NCI-H2171 treated with DMSO at 0.1 percent for 48 hours (cell line): ENCODE measurements around the gene ADGRA1.
"Not testable (repeated sequence)": the region's sequence is repeated elsewhere in the genome, so short reads cannot be mapped to it uniquely, and the experiment has no call there.

Experiments
- DNase-seq: peaks from one replicate; lab custom pipeline; 2025; lab: John Stamatoyannopoulos, UW

ADGRA1 gene

DNA sequence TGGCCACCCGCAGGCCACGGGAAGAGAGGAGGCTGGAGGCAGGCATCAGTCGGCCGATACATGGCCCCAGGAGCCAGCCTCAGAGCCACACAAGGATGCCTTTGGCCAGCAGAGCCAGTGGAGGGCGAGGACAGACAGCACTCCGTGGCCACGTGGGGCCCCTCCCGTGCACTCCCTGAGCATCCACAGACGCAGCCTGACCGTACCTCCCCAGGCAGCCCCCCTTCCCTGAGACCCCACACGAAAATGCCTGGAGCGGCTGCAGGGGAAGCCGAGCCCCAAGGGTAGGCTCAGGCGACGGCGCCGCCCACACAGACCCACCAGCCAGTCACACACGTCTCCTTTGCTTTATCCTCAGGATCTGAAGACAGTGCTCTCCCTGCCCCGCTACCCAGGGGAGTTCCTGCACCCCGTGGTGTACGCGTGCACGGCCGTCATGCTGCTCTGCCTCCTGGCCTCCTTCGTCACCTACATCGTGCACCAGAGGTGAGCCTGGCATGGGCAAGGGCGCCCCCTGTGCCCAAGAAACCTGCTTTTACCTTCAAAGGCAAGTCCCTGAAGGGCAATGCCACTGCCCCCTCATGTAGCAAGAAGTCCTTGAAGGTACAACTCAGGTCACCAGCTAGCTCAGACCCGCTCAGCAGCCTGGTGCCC is 9.0 kb downstream of the ADGRA1 start:
- DNase-seq: no peak

DNA sequence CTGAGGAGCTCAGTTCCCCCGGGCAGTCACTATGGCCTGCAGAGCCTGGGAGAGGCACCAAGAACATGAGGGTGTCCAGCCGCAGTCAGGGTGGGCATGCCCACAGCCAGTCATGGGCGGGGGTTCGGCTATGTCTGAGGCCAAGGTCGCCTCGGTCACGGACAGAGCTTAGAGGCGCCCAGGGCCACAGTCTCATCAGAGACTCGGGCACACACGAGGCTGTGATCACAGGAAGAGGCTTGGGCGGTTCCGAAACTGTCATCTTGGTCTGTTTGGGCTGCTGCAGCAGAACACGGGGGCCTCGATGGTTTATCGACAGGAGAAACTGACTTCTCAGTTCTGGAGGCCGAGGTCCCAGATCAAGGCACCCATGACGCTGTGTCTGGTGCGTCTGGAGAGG is 9.7 kb downstream of the ADGRA1 start:
- no peak for DNase-seq

DNA sequence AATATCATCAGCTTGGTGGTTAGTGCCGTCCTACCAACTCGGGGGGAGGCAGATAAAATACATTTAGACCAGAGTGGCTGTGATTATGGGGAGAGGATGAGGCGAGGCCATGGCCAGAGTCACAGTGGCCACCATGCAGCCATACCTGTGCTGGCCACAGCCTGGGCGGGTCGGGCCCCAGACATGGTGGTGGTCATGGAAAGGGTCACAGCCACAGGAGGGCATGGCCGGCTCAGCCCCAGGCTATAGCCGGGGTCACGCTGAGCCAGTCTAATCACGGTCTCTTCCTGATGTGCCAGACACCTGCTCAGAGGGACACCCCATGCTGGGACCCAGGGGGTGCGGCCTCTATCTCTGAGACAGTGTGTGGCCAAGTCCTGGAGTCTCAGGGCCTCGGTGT is 10.2 kb downstream of the ADGRA1 start:
- no peak for DNase-seq

DNA sequence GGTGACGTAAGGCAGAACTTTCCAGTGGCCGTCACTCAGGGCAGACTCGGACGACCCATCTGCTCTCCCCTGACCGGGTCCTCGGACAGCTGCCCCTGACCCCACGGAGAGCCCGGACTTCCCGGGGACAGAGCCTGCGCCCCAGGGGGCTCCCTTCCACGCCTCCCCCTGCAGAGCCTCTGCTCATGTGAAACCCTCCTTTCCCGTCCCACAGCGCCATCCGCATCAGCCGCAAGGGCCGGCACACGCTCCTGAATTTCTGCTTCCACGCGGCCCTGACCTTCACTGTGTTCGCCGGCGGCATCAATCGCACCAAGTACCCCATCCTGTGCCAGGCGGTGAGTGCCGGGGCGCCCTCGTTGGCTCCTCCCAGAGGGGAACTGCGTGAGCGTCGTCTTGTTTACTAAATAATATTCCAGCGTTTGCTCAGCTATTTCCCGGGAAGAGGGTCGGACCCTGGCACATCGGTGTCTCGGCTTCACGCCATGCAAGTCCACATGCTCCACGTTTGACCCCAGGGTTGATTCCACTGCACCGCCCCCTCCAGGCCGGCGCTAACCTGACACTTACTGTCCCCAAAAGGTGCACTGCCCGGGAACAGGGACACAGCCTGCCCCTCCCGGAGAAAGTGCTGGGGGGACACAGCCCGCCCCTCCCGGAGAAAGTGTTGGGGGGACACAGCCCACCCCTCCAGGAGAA is 10.9 kb downstream of the ADGRA1 start:
- no peak for DNase-seq

DNA sequence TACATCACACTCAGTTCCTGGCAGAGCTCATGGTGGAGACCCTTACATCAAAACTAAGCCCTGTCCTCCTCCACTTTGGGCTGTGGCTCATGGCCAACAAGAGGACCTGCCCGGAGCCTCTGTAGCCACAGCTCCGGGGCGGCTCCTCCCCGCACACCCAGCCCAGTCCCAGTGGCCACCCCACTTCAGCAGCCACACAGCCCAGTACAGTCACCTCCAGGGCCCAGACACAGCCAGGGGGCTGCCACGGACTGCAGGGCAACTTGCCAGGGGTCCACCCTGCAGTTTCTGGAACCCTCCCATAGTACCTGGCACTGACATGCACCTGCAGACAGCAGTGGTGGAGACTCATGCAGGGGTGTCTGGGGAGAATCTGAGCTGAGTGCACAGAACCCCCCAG is 11.8 kb downstream of the ADGRA1 start:
- no peak for DNase-seq

DNA sequence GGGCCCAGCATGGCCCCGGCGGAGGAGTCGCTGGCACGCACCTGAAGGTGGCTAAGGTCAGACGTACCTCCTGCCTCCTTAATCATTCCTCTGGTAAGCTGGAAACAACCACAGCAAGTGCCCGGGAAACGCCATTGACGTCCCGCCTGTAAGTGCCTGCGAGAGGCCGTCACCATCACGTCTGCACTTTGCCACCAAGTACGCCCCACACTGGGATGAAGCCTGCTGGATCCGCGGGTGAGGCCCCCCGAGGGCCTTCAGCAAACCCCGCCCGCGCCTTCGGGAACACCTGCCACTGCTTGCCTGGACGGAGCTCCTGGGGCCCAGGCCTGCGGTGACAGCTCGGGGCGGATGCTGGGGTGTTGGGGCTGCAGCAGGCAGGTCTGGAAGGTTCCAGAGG is 12.5 kb downstream of the ADGRA1 start:
- DNase-seq: no peak

DNA sequence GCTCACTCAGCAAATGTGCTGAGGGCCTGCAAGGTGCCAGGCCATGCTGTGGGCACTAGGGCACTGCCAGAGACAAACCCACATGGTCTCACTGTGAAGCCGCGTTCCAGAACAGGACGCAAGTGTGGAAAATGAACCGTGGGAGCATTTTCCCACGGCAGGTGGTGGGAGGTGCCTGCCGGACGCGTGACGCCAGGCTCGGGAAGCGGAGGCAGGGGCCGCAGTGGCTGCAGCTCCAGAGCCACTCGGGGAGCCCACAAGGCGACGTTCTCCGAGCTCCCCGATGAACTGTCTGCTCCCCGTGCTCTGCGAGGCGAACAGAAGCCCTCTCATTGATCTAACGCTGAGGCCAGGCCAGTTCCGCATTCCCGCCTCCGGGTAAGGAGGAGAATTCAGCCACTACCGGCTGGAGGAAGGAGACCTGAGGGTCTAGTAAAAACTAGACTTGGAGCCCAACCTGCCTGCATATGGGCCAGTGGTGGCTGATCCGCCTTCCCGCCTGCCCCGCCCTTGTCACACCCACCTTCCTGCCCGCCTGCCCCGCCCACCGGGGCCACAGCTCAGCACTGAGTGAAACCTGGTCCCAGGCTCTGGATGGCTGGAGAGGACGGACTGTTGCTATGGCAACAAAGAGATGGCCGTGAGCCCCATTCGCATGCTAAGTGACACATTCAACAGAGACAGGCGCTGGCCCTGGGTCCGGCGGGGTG is 13.1 kb downstream of the ADGRA1 start:
- DNase-seq: no peak

DNA sequence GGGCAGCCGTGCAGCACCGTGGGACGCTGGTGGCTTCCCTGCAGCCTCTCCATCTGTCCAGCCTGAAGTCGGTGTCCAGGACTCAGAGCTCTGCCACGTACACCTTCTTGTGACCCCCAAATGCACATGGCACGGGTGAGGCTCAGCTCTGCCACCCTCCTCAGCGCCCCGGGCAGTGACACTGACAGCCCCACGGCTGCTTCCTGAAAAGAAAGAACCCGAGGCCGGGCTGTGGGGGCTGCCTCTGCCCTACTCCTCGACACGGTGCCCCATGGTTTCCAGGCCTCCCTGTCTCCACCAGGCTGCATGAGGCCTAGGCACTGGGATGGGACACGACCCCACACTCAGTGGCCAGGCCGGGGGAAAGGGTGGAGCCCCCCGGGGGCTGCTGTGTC is 13.7 kb downstream of the ADGRA1 start:
- DNase-seq: no peak

DNA sequence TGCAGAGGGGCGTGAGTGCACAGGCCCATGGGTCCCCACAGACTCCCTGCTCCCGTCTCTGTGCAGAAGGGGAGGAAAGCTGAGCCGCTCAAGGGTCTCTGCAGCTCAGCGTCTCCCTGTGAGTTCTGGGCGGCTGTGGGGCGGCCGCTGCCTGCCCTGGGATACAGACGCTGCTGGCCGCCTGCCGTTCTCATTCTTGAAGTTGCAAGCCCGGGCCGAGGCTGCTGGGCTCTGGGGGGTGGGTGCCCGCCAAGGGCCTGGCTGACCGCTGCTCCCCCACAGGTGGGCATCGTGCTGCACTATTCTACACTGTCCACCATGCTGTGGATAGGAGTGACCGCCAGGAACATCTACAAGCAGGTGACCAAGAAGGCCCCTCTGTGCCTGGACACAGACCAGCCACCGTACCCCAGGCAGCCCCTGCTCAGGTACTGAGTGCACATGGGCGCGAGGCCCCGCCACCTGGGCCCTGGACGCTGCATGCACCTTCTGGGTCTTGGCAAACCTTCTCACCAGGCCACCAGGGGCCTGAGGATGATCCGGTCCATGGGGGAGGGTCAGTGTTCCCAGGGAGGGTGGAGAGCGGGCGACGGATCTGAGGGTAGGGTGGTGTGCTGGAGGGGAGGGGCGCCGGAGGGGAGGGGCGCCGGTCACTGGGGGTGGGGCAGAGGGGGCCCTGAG is 14.8 kb downstream of the ADGRA1 start:
- DNase-seq: no peak

DNA sequence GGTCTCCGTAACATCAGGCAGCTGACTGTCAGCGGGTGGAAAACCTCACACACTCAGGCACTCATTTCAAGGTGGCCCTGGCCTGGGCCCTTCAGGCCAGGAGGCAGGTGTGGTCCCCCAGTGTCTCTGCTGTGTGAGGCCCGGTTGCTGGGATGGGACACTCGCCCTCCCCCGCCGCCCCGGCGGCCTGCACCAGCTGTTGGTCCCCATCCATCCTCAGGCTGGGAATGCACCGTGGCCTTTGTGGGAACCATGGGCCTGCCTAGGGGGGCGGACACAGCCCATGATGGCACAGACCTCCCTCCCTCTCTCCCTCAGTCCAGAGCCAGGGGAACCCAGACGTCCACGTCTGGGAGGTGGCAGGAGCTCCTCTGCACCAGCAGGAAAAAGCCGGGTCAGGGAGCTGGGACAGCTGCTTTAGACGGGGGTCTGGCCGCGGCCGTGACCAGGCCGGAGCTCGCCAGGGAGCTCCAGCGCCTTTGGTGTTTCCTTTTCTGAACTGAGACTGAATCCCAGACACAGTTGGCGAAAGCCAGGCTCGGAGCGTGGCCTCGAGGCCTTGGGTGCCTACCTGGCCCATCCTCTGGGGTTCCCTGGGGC is 15.7 kb downstream of the ADGRA1 start:
- DNase-seq: no peak

DNA sequence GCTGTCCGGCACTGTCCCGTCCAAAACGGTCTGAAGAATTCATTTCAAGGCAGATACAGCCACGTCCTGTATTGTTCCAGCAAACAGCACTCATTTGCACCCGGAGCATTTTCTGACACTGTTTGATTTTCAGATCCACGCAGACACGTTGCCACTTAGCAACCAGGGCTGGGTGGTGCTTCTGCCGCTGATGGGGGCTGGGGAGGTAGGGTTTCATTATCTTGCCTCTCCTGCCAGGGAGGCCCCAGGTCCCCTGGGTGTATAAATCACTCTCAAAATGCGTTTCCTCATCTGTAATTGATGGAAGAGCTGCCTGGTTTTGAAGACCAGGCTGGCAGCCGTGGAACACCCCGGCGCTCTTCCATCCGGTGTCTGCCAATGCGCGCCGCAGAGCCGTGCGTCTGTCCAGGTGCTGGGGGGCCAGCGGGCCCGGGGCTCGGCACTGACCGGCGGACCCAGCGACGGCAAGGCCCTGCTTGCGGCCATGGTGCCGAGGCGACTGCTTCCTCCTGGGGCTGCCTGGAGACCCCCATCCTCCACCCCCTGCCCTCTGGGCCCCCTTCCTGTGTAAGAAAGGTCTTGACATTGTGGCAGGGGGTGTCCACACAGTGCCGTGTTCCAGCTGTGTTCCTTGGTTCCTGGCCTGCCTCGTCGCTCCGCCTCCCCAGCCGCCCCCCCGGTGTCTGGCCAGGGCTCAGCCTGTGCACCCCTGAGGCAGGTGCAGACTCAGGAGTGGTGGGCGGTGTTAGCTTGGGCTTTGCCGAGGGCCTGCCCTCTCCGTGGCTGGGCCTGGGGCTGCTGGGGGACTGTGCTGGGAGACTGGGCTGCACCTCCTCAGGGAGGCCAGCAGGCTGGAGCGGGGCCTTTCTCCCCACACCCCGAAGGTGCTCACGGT is 16.6 kb downstream of the ADGRA1 start:
- peak; percentile 69 for DNase-seq

DNA sequence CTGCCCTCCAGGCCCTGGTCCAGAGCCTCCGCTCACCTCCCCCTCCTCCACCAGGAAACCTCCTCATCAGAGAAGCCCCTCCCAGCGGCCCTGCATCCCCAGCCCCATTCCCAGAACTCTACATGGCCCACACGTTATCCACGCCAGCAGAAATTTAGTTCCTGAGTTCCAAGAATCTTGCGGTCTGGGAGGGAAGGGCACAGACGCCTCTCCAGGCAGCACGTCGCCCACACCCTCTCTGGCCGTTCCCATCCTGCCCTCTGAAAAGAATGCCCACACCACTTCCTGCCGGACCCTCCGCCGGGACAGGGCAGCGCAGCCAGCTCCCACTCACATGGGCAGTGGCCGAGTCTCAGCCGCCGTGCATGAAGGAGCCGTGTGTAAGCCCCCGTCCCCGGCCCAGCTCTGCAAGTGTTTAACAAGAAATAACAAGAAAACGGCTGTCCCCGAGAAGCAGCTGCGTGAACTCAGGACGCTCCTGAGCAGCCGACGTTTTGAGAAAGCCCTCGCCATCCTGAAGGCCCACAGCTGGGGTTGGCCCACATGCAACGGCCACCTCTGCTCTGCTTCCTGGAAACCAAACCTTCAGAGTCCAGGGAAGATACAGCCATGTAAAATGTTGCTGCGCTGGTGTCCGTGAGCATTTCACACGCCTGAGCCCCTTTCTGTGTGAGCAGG is 17.4 kb downstream of the ADGRA1 start:
- no peak for DNase-seq

DNA sequence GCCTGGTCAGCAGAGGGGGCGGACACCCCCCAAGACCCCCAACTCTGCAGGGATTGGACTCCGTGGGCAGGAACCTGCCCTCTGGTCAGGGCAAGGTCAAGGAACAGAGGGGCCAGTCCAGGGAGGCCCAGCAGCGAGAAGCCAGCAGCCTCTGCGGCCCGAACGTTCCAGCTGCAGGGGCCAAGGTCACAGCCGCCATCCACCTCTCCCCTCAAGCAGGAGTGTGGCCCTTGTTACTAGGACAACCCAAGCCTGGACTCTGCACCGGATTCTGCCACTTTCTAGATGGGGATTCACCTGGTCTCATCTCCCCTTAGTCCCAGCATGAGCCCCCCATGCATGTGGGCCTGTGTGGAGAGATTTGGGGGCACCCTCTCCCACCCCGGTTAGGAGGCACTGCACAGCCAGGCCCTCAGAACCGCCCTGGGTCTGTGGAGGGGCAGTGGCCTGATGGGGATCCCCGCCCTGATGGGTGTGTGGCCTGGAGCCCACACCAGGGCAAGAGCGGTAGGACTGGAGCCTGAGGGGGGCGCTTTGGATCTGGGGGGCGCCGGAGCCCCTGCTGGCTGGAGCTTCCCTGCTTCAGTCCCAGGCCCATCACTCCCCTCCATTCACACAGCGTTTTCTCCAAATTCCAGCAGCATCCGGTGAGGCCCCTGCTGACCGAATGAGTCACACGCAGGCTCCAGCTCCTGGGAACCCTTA is 18.1 kb downstream of the ADGRA1 start:
- DNase-seq: no peak

DNA sequence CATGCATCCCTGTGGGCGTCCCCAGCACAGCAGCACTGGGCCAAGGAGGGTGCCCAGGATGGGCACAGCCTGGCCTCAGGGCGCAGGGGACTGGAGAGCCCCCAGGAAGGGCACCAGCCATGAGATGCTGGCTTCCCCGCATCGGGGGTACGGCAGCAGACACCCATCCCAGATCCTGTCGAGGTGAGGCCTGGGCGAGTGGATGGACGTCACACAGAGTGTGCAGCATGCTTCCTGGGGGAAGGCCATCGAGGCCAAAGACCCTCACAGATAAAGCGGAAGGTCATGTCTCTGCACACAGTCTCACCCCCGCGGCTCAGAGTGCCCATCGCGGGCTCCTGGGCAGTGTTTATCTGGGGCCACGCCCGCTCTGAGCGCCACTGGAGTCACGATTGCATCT is 18.8 kb downstream of the ADGRA1 start:
- no peak for DNase-seq

DNA sequence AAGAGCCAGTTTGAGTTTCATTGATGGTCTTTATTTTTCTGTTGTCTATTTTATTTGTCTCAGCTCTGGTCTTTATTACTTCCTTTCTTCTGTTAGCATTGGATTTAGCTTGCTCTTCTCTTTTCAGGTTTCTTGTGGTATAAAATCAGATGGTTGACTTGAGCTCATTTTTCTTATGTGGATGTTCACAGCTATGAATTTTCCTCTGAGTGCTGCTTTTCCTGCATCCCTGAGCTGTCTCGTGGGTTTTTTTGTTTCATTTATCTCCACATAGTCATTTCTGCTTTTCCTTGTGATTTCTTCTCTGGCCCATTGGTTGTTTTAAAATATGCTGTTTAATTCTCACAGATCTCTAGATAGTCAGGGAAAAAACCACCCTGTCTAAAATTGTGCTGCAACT is 19.7 kb downstream of the ADGRA1 start:
- DNase-seq: no peak

DNA sequence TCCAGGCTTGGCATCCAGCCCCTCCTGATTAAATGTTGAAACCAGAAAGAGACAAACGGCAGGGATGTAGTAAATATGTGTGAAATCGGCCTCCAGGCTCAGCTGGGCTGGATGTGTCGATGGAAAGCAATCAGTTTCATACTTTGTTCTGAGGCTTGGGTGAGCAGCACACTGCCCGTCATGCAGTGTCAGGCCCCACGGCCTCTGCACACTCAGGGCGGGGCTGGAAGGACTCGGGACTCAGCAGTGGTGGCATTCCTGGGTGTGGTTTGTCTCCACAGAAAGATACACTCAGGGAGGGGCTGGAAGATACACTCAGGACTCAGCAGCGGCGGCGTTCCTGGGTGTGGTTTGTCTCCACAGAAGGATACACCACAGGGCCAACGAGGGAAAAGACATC is 22.0 kb downstream of the ADGRA1 start:
- no peak for DNase-seq

DNA sequence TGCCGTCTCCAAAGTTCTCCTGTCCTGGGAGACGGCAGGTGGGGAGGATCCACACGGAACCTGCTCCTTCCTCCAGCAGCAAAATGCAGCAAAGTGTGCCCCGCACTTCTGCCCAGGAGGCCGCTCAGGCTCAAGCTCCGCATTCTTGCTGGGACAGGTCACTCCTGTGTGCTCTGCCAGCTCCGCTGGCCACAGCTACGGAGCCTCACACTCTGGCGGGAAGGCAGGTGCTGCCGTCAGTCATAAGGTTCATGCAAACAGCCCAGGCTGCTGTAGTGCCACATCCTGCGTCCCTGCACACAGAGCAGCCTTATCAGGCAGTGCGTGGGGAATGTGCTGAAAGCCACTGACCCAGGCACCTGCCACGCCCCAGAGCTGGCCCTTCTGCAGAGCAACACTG is 22.4 kb downstream of the ADGRA1 start:
- DNase-seq: no peak

DNA sequence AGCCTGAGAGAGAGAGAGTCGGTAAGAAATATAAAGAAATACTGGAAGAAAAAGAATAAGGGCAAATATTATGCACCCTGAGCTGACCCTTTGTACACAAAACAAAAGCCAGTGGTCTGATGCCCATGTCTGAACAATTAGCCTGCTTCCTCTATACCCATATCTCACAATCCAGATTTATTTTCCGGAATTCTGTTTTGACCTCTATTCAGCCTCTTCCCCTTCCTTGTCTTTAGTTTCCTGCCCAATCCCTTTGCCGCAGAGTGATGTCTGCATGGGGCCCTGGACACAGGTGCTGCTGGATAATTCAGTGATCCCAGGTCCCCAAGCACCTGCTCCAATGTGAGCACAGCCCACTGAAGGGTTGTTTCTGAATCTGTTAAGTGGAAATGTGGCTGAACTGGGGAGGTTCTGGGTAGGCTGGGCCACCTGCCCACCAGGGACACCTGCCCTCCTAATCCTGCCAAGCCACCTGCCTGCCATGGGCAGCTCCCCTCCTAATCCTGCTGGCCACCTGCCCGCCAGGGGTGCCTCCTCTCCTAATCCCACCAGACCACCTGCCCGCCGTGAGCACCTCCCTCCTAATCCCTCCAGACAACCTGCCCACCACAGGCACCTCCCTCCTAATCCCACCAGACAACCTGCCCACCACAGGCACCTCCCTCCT is 23.0 kb downstream of the ADGRA1 start:
- DNase-seq: no peak

DNA sequence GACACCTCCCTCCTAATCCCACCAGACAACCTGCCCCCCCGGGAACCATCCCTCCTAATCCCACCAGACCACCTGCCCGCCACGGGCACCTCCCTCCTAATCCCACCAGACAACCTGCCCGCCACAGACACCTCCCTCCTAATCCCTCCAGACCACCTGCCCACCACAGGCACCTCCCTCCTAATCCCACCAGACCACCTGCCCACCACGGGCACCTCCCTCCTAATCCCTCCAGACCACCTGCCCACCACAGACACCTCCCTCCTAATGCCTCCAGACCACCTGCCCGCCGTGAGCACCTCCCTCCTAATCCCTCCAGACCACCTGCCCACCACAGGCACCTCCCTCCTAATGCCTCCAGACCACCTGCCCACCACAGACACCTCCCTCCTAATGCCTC is 23.9 kb downstream of the ADGRA1 start:
- not testable (repeated sequence) for DNase-seq
